HG03064 (cell line): ENCODE results near the gene MAGEB4.

ENCODE experiments used
- ATAC-seq: cut with Tn5 transposase; IDR thresholded peaks from one replicate; pipeline ENCODE4 v1.9.1; 2021; ENCODE audit warnings: low read depth; ENCODE audit not compliant: unreplicated experiment

MAGEB4 gene

GRCh38 chrX:30283456-30284200, 41.8 kb downstream of the MAGEB4 start:
- ATAC-seq, result no peak
